ENCODE data around the gene KAZN.

Gene KAZN

GRCh38 chr1:14686701-14687100, 88.2 kb downstream of the KAZN start:
- DNase-seq (ENCODE audit: insufficient read length, low spot score): no peak
- no peak for FAIRE-seq
- TF ChIP-seq CTCF (IDR thresholded peaks at IDR 0.05; ENCODE audit: insufficient read depth, missing control alignments): no peak

GRCh38 chr1:14687147-14687546, 88.7 kb downstream of the KAZN start:
- DNase-seq (ENCODE audit: insufficient read length, low spot score) (no peak), FAIRE-seq (no peak)
- TF ChIP-seq CTCF (IDR thresholded peaks at IDR 0.05; ENCODE audit: insufficient read depth, missing control alignments): no peak

GRCh38 chr1:14689996-14690615, 91.6 kb downstream of the KAZN start:
- DNase-seq (ENCODE audit: insufficient read length, low spot score): no peak
- no peak for FAIRE-seq
- TF ChIP-seq CTCF (IDR thresholded peaks at IDR 0.05; ENCODE audit: insufficient read depth, missing control alignments): no peak

- DNase-seq (ENCODE audit: insufficient read length, low spot score) (no peak), FAIRE-seq (no peak)
- no peak for TF ChIP-seq CTCF (IDR thresholded peaks at IDR 0.05; ENCODE audit: insufficient read depth, missing control alignments)
Measured at GRCh38 chr1:14693949-14694348, 95.5 kb downstream of the KAZN start.

GRCh38 chr1:14694589-14694988, 96.1 kb downstream of the KAZN start:
- TF ChIP-seq CTCF (IDR thresholded peaks at IDR 0.05; ENCODE audit: insufficient read depth, missing control alignments): no peak
- FAIRE-seq (no peak), DNase-seq (ENCODE audit: insufficient read length, low spot score) (no peak)

GRCh38 chr1:14696761-14697160, 98.3 kb downstream of the KAZN start:
- no peak for DNase-seq (ENCODE audit: insufficient read length, low spot score)
- TF ChIP-seq CTCF (IDR thresholded peaks at IDR 0.05; ENCODE audit: insufficient read depth, missing control alignments): no peak
- no peak for FAIRE-seq

GRCh38 chr1:14697353-14697752, 98.9 kb downstream of the KAZN start:
- no peak for FAIRE-seq
- no peak for DNase-seq (ENCODE audit: insufficient read length, low spot score)

More at GRCh38 chr1:14697353-14697752, 98.9 kb downstream of the KAZN start:
- no peak for TF ChIP-seq CTCF (IDR thresholded peaks at IDR 0.05; ENCODE audit: insufficient read depth, missing control alignments)
